HUDEP-2 (cell line): ENCODE data around the gene DNAJC2.
"Not testable (repeated sequence)": the region's sequence is repeated elsewhere in the genome, so short reads cannot be mapped to it uniquely, and the experiment has no call there.

Experiments
- DNase-seq, 76 experiments: peaks; one replicate each; lab custom pipeline; 2025; ENCODE audit not compliant: unreplicated experiment in 76 of 76; lab: John Stamatoyannopoulos, UW

The DNAJC2 gene

GRCh38 chr7:103274867-103275266 lies 69.7 kb downstream of the DNAJC2 start:
- not testable (repeated sequence) for DNase-seq

GRCh38 chr7:103273374-103273773 lies 71.2 kb downstream of the DNAJC2 start:
- DNase-seq: not testable (repeated sequence)

DNA sequence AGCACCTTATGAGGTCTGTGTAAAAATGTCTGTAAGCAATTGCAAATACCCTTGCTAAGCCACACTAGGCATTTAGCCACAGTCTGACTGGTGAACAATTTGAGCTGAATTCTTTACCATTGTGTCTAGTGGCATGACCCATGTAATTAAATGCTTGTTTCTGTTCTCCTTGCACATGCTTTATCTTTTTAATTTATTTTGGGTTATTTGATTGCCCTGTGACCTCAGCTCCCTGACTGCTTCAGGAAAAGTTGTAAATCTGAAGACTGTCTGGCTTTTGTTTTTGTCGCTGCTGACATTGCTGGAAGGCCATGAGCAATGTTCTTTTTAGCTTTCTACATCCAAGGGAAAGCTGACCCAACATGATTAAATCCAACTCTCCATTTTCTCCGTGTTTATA lies 78.3 kb downstream of the DNAJC2 start:
- DNase-seq: not testable (repeated sequence)

GRCh38 chr7:103264054-103264453 lies 80.5 kb downstream of the DNAJC2 start:
- DNase-seq: not testable (repeated sequence)
